ENCODE data around the gene LIPJ. TPM values are rescaled to one million over a fixed set of nuclear protein-coding genes. Genes with fewer than 3 reads are reported as not detected.

LIPJ gene
- polyA plus RNA-seq, 3 donors, result 0.30 to 0.38 (median 0.32) TPM

- DNase-seq (ENCODE audit: extremely low read depth in 1 of 11, low read depth in 9 of 11, low spot score in 4 of 11), result no peak
Measured at GRCh38 chr10:88583584-88583957, 3.0 kb upstream of the LIPJ start.

DNA sequence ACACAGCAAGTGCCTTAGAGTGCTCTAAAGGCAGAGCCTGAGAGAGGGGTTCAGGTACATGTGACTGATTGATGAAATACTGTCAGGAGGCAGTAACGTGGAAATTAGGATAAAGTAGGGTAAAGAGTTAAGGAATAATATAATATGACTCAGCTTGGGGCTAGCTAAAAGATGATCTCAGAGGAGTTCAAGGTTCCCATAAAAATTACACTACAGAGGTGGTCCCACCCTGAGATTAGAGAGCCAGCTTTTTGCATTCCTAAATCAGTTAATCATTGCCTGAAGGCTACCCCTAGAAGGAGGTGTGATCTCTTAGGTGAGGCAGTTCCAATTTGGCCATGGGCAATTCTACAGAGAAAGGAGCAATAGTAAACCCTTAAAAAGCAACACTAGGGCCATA is 5.8 kb downstream of the LIPJ start:
- DNase-seq (ENCODE audit: extremely low read depth in 1 of 11, low read depth in 9 of 11, low spot score in 4 of 11), result no peak

GRCh38 chr10:88592906-88593305 is 6.3 kb downstream of the LIPJ start:
- no peak for DNase-seq (ENCODE audit: extremely low read depth in 1 of 11, low read depth in 9 of 11, low spot score in 4 of 11)

DNA sequence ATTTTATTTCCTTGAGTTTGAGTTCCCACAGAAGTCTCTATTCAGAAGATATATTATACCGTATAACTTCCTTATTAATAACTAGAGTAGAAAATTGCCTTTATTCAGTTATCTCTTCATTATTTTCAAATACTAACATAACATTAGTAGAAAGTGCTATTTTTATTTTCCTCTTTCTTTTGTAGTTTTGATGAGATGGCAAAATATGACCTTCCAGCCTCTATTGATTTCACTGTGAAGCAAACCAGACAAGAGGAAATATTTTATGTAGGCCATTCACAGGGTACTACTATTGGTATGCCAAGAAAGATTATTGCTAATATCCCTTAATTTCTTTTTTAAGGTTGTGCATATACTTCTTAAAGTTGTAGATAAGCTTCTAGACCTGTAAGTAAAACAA is 7.9 kb downstream of the LIPJ start:
- no peak for DNase-seq (ENCODE audit: extremely low read depth in 1 of 11, low read depth in 9 of 11, low spot score in 4 of 11)

- no peak for DNase-seq (ENCODE audit: extremely low read depth in 1 of 11, low read depth in 9 of 11, low spot score in 4 of 11)
Measured at GRCh38 chr10:88598055-88598454, 11.5 kb downstream of the LIPJ start.

GRCh38 chr10:88608052-88608732 is 21.6 kb downstream of the LIPJ start:
- no peak for DNase-seq (ENCODE audit: extremely low read depth in 1 of 11, low read depth in 9 of 11, low spot score in 4 of 11)

GRCh38 chr10:88608780-88609179 is 22.2 kb downstream of the LIPJ start:
- no peak for DNase-seq (ENCODE audit: extremely low read depth in 1 of 11, low read depth in 9 of 11, low spot score in 4 of 11)

DNA sequence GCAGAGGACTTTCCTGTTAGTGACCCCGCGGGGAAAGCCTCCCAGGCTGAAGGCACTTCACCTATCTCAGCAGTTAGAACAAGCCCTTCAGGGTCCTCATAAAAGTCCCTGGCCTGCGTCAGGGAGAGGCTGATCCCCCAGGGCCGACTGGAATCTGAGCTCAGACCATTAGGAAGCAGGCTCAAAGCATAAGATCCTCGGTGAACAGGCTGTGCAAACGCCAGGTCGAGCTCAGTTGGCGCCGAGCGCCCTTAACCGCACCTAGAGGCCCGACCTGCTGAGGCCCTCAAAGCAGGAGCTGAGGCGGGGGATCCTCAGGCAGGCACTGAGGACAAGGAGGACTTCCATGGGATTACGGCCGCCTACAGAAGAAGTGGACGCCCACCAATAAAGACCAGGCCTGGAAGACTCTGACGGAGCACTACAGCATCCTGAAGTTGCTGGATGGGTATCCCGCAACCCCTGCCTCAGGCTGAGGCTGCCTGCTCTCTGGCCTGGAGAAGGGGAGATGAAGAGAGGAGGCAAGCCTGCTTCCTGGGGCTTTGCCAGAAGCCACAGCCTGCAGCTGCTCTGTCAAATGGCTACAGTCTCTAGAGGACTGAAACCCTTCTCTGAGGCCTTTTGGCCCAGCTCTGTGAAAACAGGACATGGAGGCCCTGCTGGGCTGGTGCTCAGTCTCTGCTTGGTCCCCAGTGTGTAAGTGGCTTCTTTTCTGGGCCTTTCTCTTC is 29.9 kb downstream of the LIPJ start:
- peak in 2 of 11 donors; percentile 2 to 3 for DNase-seq (ENCODE audit: extremely low read depth in 1 of 11, low read depth in 9 of 11, low spot score in 4 of 11)

DNA sequence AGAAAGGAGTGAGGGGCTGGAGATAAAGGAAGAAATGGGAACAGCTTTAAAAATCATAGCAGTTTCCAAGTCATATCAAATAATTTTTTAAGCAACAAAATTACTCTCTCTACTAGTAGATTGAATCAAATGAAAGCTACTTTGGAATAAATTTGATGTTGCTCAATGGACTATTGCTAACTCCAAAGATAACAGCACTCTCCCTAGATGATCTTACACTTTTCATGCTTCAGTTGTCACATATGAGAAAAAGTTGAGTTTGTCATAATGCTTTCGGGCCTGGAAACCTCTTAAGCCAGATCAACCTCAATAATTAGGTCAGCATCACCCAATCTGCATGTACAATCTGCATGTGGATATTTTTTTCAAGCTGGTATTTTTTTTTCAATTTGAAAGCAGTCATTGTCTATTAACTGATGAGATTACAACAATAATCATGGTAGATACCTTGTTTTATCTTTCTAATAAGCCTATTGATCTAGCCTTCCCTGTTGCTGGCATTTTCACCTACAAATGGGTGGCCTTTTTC is 31.3 kb downstream of the LIPJ start:
- DNase-seq (ENCODE audit: extremely low read depth in 1 of 11, low read depth in 9 of 11, low spot score in 4 of 11), result no peak

DNA sequence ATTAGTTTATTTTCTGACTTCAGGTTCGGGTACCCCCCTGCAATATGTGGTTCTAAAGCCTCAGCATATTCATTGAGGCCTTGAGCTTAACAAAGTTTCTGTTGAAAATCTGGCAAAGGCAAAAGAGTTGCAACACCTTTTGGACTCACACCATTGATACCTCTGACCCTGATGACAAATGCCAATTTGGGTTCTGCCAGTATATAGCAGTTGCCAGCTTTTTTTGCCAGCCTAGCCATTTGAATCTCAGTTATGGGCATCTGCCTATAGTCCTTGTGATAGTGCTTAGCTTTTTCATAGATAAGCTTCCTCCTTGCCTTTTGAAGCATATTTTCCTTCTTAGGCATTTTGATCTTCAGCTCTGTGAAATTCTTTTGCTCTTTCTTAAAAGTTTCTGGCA is 31.9 kb downstream of the LIPJ start:
- no peak for DNase-seq (ENCODE audit: extremely low read depth in 1 of 11, low read depth in 9 of 11, low spot score in 4 of 11)

GRCh38 chr10:88620441-88620840 is 33.9 kb downstream of the LIPJ start:
- DNase-seq (ENCODE audit: extremely low read depth in 1 of 11, low read depth in 9 of 11, low spot score in 4 of 11), result no peak

DNA sequence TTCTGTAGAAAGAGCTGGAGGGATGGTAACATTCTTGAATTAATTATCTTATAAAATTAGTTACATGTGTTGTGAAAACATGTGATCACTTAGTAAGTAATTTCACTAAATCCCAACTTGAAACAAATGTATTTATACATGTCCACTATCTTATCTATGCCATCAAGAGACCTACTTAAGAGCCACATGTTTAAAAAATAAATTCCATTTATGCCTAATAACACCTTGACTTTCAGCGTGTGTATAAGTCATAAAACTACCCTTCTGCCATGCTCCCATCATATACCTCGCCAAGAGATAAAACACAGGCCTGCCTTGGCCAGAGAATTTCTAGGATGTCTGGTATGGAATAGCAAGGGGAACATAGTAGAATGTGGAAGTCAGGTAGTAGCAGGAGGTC is 37.3 kb downstream of the LIPJ start:
- no peak for DNase-seq (ENCODE audit: extremely low read depth in 1 of 11, low read depth in 9 of 11, low spot score in 4 of 11)

GRCh38 chr10:88624840-88625239 is 38.3 kb downstream of the LIPJ start:
- DNase-seq (ENCODE audit: extremely low read depth in 1 of 11, low read depth in 9 of 11, low spot score in 4 of 11), result no peak

GRCh38 chr10:88640186-88640585 is 53.6 kb downstream of the LIPJ start:
- no peak for DNase-seq (ENCODE audit: extremely low read depth in 1 of 11, low read depth in 9 of 11, low spot score in 4 of 11)

GRCh38 chr10:88642209-88642608 is 55.6 kb downstream of the LIPJ start:
- DNase-seq (ENCODE audit: extremely low read depth in 1 of 11, low read depth in 9 of 11, low spot score in 4 of 11), result no peak

GRCh38 chr10:88642963-88643362 is 56.4 kb downstream of the LIPJ start:
- no peak for DNase-seq (ENCODE audit: extremely low read depth in 1 of 11, low read depth in 9 of 11, low spot score in 4 of 11)

DNA sequence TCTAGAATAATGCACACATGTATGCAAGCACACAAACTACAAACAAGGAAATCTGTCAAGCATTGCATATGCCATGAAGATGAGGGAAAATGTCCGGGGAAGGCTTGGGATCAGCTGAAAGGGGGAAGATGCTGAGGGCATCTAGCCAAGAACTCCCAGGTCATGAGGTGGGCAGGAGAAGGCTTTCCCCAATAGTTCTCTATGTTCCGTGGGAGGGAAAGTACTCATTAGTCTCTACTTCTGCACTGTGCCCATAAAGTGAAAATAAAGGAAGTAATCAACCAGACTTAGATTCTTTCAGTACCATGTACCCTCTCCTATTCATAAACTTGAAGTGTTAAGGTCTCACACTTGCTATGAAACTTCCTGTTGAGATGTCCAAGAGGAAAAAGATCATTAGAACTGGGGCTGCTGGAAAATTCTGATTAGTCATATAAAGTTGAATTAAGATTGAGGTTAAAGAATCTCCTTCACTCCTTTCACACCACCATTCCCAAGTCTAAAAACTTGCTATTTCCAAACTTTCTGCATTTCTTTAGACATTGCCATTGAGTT is 60.6 kb downstream of the LIPJ start:
- no peak for DNase-seq (ENCODE audit: extremely low read depth in 1 of 11, low read depth in 9 of 11, low spot score in 4 of 11)

DNA sequence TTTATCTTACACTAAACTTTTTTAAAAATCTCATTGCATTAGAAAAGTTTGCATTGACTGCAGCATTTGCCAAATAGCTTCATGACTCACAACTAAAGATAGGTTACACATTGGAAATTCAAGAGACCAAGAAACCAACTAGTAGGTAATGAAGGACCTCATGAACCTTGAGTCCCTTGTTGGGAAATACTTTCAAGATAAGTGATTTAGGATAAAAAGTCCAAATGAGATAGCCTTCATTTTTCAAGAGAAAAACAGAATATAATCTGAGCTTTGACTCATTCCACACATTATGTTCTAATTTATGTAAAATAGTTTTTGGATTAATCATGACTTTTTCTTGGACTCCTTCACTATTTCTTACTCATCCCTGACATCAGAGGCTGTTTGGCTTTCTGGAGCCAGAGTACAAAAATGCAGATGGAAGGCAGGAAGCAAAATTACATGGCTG is 64.6 kb downstream of the LIPJ start:
- no peak for DNase-seq (ENCODE audit: extremely low read depth in 1 of 11, low read depth in 9 of 11, low spot score in 4 of 11)

DNA sequence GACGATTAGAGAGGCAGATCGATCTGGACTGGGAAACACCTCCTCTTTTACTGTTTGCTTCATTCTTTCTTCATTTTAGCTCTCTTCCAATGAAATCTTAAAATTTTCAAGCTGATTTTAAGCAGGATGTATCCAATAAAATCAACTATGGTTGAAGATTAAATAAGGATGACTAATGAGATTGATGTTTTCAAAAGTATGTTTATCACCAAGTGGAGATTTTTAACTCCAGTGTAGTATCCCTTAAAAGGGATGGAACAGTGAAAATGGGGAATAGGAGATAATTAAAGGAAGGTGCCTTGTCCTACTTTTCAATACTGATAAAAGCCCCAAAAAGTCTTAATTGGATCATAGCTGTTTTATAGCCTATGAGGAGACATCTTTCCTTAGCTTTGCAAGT is 66.1 kb downstream of the LIPJ start:
- no peak for DNase-seq (ENCODE audit: extremely low read depth in 1 of 11, low read depth in 9 of 11, low spot score in 4 of 11)

Data from renal cortex interstitium (tissue), 11 donors.